Ovary (tissue), 9 donors: Measurements from ENCODE around the gene PANK4. TPM values are rescaled to one million over a fixed set of nuclear protein-coding genes. Genes with fewer than 3 reads are reported as not detected.

ENCODE experiments used
- DNase-seq, 5 donors: peaks; one replicate each; pipeline ENCODE4 v3.0.0-alpha.2; 2019 to 2020
- H3K27ac ChIP-seq, 2 donors: fragments of 200-600 bp; one replicate each; pipeline versions ENCODE4 v1.5.1 to v1.8.0; 2019 to 2022
- H3K27me3 ChIP-seq: fragments of 200-600 bp; one replicate; pipeline ENCODE4 v1.8.0; 2022
- H3K36me3 ChIP-seq: fragments of 200-600 bp; sonication (generic); one replicate; pipeline ENCODE4 v1.5.1; 2019
- H3K4me1 ChIP-seq: one replicate; pipeline ENCODE4 v1.8.1; 2013; ENCODE audit warnings: mild to moderate bottlenecking, moderate library complexity; ENCODE audit not compliant: insufficient read depth
- H3K4me3 ChIP-seq: fragments of 200-600 bp; sonication (generic); one replicate; pipeline ENCODE4 v1.5.1; 2017
- H3K9me3 ChIP-seq, 2 donors: fragments of 200-600 bp in 1 of 2; sonication (generic) in 1 of 2; one replicate each; pipeline versions ENCODE4 v1.5.1 to v1.8.1; 2013 to 2019; ENCODE audit warnings: mild to moderate bottlenecking in 1 of 2, moderate library complexity in 1 of 2
- EP300 ChIP-seq: sonication (generic); formaldehyde crosslinking; IDR thresholded peaks from one replicate; pipeline ENCODE4 v1.6.1; 2017; ENCODE audit warnings: antibody characterized with exemption
- POLR2A ChIP-seq: fragments of 450-650 bp; IDR thresholded peaks from one replicate; pipeline ENCODE4 v1.6.1; 2017; ENCODE audit warnings: antibody characterized with exemption, mild to moderate bottlenecking, moderate library complexity
- WGBS, 3 donors: extraction: QIAGEN DNeasy Blood & Tissue Kit in 1 of 3; methylation state at CpG; one replicate each; pipeline versions ENCODE4 v1.1.5 to v1.1.7; 2013 to 2017; 5-methylcytosine and 5-hydroxymethylcytosine counted together
- intact Hi-C, 4 donors: fragments of 100-400 bp; cut with DNase I; formaldehyde crosslinking; loops; one replicate each; pipeline versions ENCODE4 v1.11.0 to v1.15.1; 2022 to 2023
- polyA plus RNA-seq, 2 donors: library from polyadenylated mRNA; stranded (reverse); fragments of 200-250 nt in 1 of 2; fragments of 350-450 nt in 1 of 2; fragmentation: Illumina TruSeq in 1 of 2; extraction: RNeasy Lipid Tissue Mini Kit (QIAGEN cat#74804) in 1 of 2; gene quantifications; one replicate each; pipeline ENCODE4 v1.2.3, GENCODE V29; 2013 to 2014
- total RNA-seq, 7 donors: library from RNA; depleted of rRNA in 2 of 7; stranded (reverse); fragments of >200 nt in 2 of 7; fragmentation: NEBNext Ultra II Directional in 3 of 7; extraction: Animal tissue kit (Norgen Biotek cat#: 25700) in 3 of 7; gene quantifications; one replicate each; pipeline versions ENCODE4 v1.1.0 to v1.2.4, GENCODE V29; 2016 to 2023
- TF ChIP-seq, protein P1 (sequence below), 3 donors: fragments of 450-650 bp in 2 of 3; fragments of 200-600 bp in 1 of 3; IDR thresholded peaks; one replicate each; pipeline versions ENCODE4 v1.5.1 to v1.8.0; 2016 to 2022; ENCODE audit warnings: antibody characterized with exemption in 3 of 3, mild to moderate bottlenecking in 1 of 3
- donor health status: DM: no; HTN: no; CAD: no; lungs with moderate emphysema.
- donor health status: DM: no; HTN: no; CAD: no.
- donor health status: Bipolar disorder and iron deficiency.
- donor health status: DM: yes; HTN: yes; CAD: no.
- donor health status: DM: no; HTN: no; CAD: no.
- donor health status: DM: yes; HTN: yes; CAD: no.

The PANK4 gene
- total and polyA plus RNA-seq, 9 donors: 14.7 to 33.3 (median 26.1) TPM

DNA sequence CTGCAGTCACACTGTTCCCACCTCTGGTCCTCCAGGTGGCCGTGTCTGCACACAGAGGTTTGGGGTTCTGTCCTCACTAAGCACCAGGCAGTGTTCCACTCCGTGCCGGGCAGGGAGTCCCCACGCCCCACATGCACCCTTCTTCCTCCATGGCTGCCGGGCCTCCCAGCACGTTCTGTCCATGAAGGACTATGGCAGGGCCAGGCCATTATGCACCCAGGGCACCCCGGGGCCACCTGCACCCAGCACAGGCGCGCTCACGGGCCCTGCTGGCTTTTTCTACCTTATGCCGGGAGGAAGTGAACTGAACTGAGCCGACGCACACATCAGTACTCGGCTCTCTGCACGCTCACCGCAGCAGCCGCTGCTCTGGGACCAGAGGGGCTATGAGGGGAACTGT lies 10.3 kb downstream of the PANK4 start:
- H3K36me3 ChIP-seq: no peaks in the 10 kb centered on the region
- no peak for DNase-seq
- H3K4me3 ChIP-seq: no peak overlapping the region
- intact Hi-C loops: no loop called here
- H3K27ac ChIP-seq: no peak overlapping the region
- H3K9me3 ChIP-seq: no peaks in the 10 kb centered on the region
- no peaks in the 10 kb centered on the region for H3K4me1 ChIP-seq
- WGBS, 3 donors: 90 to 99% (median 92%) methylated on average over 17 of the region's 17 CpGs
- TF ChIP-seq POLR2A: no peak
- no peak for TF ChIP-seq EP300
- TF ChIP-seq, protein P1, sequence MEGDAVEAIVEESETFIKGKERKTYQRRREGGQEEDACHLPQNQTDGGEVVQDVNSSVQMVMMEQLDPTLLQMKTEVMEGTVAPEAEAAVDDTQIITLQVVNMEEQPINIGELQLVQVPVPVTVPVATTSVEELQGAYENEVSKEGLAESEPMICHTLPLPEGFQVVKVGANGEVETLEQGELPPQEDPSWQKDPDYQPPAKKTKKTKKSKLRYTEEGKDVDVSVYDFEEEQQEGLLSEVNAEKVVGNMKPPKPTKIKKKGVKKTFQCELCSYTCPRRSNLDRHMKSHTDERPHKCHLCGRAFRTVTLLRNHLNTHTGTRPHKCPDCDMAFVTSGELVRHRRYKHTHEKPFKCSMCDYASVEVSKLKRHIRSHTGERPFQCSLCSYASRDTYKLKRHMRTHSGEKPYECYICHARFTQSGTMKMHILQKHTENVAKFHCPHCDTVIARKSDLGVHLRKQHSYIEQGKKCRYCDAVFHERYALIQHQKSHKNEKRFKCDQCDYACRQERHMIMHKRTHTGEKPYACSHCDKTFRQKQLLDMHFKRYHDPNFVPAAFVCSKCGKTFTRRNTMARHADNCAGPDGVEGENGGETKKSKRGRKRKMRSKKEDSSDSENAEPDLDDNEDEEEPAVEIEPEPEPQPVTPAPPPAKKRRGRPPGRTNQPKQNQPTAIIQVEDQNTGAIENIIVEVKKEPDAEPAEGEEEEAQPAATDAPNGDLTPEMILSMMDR (IDR thresholded peaks at IDR 0.05): no peak
- H3K27me3 ChIP-seq: no peaks in the 10 kb centered on the region

DNA sequence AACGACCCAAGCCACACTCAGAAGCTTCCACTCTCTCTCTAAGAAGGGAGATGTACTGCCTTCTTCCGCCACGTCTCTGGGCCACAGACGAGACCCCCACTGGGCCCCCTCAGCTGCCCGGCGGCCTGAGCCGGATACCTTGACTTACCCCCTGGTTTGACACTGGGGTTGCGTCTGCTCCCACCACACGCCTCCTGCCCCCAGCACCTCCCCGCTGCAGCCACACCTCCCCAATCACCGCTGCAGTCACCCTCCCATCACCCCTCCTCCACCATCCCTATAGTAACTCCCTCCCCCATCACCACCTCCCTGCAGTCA lies 10.7 kb downstream of the PANK4 start:
- Histone ChIP-seq H3K27ac (no peak overlapping the region), H3K9me3 (no peaks in the 10 kb centered on the region), H3K27me3 (no peaks in the 10 kb centered on the region), H3K36me3 (peaks cover 1% of the 10 kb centered on the region), H3K4me3 (no peak overlapping the region), H3K4me1 (no peaks in the 10 kb centered on the region)
- 91 to 95% (median 93%) methylated on average over 10 to 11 of the region's 11 CpGs for WGBS, 3 donors
- TF ChIP-seq, protein P1 (IDR thresholded peaks at IDR 0.05): no peak
- no peak for TF ChIP-seq EP300
- no peak for TF ChIP-seq POLR2A
- intact Hi-C loops: no loop called here
- no peak for DNase-seq

DNA sequence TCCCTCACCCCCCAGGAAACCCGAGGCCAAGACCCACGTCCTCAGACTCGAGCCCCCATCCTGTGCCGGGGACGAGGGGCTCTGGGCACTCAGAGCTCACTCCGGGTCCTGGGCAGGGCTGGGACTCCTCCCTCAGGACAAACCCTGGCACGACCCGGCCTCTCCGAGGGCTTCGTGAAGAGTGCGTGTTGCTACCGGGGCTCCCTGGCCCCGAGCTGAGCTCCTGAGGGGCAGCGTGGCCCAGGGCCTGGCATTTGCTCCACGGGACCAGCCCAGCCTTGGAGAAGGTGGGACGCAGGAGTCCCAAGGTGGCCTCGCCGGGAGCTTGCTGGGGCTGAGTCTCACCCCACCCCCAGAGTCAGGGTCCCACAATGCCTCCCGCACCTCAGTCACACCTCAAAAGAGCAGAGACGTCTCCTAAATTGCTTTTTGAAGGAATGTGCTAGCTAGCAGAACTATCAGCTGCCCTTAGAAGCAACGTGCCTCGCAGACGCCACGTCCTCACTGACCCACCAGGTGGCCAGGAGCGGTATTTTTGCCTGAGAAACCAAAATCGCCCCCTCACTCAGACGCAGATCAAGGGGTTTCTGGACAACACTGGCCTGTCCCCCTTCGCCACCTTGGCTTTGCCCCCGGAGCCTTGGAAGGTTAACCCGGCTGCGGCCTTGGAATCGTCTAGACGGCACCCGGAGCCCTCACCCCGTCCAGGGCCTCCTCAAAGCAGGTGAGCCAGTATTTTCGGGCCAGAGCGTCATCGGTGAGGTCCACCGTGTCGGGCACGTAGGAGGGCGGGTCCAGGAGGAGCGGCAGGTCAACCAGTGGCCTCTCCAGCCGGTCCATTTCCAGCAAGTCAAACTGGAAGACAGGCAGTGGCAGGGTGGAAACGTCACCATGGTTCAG lies 11.3 kb downstream of the PANK4 start:
- H3K4me3 ChIP-seq: no peak overlapping the region
- H3K9me3 ChIP-seq: no peaks in the 10 kb centered on the region
- WGBS, 3 donors: 87 to 88% (median 87%) methylated on average over 44 to 45 of the region's 45 CpGs
- peaks cover 3% of the 10 kb centered on the region for H3K36me3 ChIP-seq
- no peak overlapping the region for H3K27ac ChIP-seq
- intact Hi-C loops: no loop called here
- H3K27me3 ChIP-seq: no peaks in the 10 kb centered on the region
- TF ChIP-seq POLR2A: no peak
- no peak for TF ChIP-seq EP300
- TF ChIP-seq, protein P1 (IDR thresholded peaks at IDR 0.05): no peak
- no peak for DNase-seq
- H3K4me1 ChIP-seq: no peaks in the 10 kb centered on the region

DNA sequence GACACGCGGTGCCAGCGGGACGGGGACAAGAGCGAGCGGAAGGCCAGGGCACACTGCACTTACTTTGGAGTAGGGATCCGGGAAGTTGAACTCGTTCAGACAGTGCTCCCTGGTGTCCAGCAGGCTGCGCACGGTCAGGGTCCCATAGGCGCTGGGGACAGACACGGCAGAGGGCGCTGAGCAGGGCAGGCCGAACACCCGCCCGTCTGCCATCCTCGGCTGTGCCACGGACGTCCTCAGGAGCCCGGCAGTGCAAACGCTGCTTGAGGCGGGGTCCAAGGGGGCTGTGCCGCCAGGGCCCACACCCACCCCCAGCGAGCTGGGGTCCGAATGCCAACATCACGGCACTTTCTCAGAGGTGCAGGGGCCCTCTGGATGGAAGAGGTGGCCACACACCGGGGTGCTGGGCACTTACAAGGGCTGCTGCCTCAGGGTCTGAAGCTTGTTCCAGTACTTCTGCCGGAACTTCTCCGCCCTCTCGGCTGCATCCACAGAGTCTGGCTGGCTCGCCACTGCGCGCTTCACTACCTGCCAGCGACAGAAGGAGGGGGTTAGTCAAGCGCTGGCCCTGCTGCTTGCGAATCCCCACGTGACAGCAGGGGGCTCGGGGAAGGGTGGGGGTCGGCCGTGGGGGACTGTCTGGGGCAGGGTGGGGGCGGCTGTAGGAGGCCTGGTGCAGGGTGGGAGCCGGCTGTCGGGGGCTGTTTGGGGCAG lies 12.3 kb downstream of the PANK4 start:
- H3K36me3 ChIP-seq: peaks cover 3% of the 10 kb centered on the region
- no peaks in the 10 kb centered on the region for H3K4me1 ChIP-seq
- 90 to 95% (median 91%) methylated on average over 32 to 43 of the region's 43 CpGs for WGBS, 3 donors
- no peak overlapping the region for H3K27ac ChIP-seq
- intact Hi-C loops: no loop called here
- TF ChIP-seq EP300: no peak
- TF ChIP-seq POLR2A: no peak
- TF ChIP-seq, protein P1 (IDR thresholded peaks at IDR 0.05): no peak
- no peak for DNase-seq
- no peak overlapping the region for H3K4me3 ChIP-seq
- H3K9me3 ChIP-seq: no peaks in the 10 kb centered on the region
- H3K27me3 ChIP-seq: no peaks in the 10 kb centered on the region
